ENCODE results near the gene CDC42SE2. TPM values are rescaled to one million over a fixed set of nuclear protein-coding genes. Genes with fewer than 3 reads are reported as not detected.
"Not testable (repeated sequence)": the region's sequence is repeated elsewhere in the genome, so short reads cannot be mapped to it uniquely, and the experiment has no call there.

Gene CDC42SE2
- total and polyA plus RNA-seq, 5 experiments from 2014 or later: 313 to 544 (median 423) TPM

DNA sequence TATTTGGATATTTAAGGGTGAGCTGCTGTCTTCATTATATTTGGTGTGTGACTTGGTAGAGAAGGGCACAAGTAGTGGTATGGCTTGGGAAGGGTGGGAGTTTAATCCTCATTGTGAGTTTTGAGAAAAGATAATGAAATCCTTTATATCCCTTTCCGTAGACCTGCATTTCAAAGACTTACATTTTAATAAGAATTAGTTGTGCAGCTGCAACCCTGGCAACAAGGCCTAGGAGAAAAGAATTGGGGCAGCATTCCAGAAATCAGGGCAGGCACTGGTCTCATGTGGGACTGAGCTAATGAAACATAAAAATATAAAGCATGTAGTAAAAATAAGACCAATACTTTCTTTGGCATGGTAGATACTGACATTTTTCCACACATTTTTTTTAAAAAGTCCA lies 60.5 kb downstream of the CDC42SE2 start:
- Mint-ChIP-seq H3K36me3 (peaks cover 0 to 70% (median 25%) of the 10 kb centered on the region in 3 donors), H3K4me3 (peak overlapping the region in 9 of 10 donors; percentile 3 to 61 (median 42))
- POLR2A ChIA-PET: interaction anchor here (0.5 to 0.8 kb wide), 2 partner anchors 44 to 58 kb away, joined by 3 to 7 read pairs; no protein-coding TSS in a partner anchor

DNA sequence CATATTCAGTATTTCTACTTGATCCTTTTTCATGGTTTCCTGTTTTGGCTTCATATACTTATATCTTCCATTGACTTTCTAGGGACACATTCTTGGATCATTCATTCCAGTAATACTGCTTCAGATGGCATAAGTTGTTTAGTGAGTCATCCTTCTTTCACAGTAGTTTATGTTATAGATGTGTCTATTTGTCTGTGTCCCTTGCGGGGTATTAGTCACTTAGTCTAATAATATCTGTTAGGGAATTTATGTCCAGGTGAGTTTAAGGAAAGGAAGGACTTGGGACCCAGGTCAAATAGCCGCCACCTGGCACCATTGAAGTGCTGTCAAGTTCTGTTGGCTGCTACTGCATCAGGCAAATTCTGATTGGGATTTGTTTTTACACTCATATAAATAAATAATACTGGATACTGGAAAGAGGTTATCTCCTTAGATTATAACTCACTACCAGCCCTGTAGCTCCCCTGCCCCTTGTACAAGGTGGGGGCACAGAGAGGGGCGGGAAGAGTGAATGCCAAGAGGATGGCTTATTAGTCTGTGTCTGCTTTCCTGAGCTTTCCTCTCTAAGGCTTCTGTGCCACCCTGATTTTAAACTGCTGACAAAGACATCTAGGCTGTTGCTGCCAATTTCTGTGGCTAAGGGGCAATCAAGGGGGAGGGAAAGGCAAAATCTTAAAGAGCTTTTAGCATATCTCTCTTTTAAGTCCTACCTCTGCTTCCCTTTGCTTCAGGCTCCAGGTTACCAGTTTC lies 64.9 kb downstream of the CDC42SE2 start:
- Mint-ChIP-seq H3K27me3 (no peaks in the 10 kb centered on the region), H3K4me1 (peaks cover 31 to 85% (median 72%) of the 10 kb centered on the region in 4 donors), H3K27ac (peak overlapping the region; percentile 49 to 89 (median 84)), H3K36me3 (peaks cover 0 to 48% (median 17%) of the 10 kb centered on the region in 3 donors), H3K9me3 (peaks cover 0 to 3% (median 0%) of the 10 kb centered on the region in 9 donors), H3K4me3 (peak overlapping the region in 9 of 10 donors; percentile 8 to 62 (median 47))
- POLR2A ChIA-PET: interaction anchor here (0.6 to 2.1 kb wide), 3 partner anchors 43 to 64 kb away, joined by 3 to 10 read pairs (median 7); no protein-coding TSS in a partner anchor
- ATAC-seq (peak; percentile 44 to 67), DNase-seq (peak in 2 of 10 donors; percentile 28 to 32)

More for the DNA sequence above, 60.5 kb downstream of the CDC42SE2 start:
- no peak for ATAC-seq
- DNase-seq: no peak
- H3K9me3 Mint-ChIP-seq: peaks cover 0 to 4% (median 0%) of the 10 kb centered on the region in 9 donors
- peaks cover 35 to 88% (median 77%) of the 10 kb centered on the region in 4 donors for H3K4me1 Mint-ChIP-seq
- peak overlapping the region; percentile 57 to 90 (median 72) for H3K27ac Mint-ChIP-seq
- no peaks in the 10 kb centered on the region for H3K27me3 Mint-ChIP-seq

DNA sequence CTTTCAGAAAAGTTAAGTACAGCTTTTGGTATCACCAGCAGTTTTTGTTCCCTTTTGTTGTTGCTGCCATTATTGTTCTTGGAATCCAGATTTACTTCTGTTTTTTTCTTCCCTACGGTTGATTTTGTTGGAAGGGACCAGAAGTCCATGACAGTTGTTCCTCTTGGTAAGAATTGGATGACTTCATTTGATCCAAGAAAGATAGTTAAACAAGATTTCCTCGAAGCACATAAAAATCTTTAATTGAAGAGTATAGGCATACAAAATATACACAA lies 65.4 kb downstream of the CDC42SE2 start:
- peak overlapping the region in 9 of 10 donors; percentile 8 to 62 (median 47) for H3K4me3 Mint-ChIP-seq
- no peaks in the 10 kb centered on the region for H3K27me3 Mint-ChIP-seq
- H3K36me3 Mint-ChIP-seq: peaks cover 0 to 48% (median 19%) of the 10 kb centered on the region in 3 donors
- POLR2A ChIA-PET: interaction anchor here (0.6 to 2.1 kb wide), 3 partner anchors 44 to 64 kb away, joined by 3 to 10 read pairs (median 7); no protein-coding TSS in a partner anchor
- DNase-seq (no peak), ATAC-seq (no peak)
- H3K9me3 Mint-ChIP-seq: peaks cover 0 to 3% (median 0%) of the 10 kb centered on the region in 9 donors
- H3K4me1 Mint-ChIP-seq: peaks cover 32 to 85% (median 73%) of the 10 kb centered on the region in 4 donors
- peak overlapping the region; percentile 49 to 89 (median 84) for H3K27ac Mint-ChIP-seq

DNA sequence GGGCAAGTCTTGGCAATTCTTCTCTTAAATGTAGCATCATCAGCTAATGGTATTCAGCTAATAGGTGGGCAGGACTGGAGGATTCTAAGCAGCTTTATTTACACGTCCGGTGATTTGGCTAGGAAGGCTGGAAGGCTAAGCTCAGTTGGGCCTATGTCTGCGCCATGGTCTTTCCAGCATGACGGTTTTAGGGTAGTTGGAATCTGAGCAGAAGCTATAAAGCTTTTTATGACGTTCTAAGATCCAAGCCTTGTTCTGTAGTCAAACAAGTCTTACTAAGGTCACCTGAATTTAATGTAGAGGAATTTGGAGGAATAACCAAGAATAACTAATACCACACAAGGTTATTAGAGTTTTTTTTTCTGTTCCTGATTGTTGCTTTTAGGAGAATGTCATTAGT lies 66.2 kb downstream of the CDC42SE2 start:
- DNase-seq (no peak), ATAC-seq (no peak)
- H3K36me3 Mint-ChIP-seq: peaks cover 0 to 48% (median 22%) of the 10 kb centered on the region in 3 donors
- H3K27me3 Mint-ChIP-seq: no peaks in the 10 kb centered on the region
- H3K4me3 Mint-ChIP-seq: peak overlapping the region in 8 of 10 donors; percentile 23 to 75 (median 55)
- H3K9me3 Mint-ChIP-seq: peaks cover 0 to 8% (median under 1%) of the 10 kb centered on the region in 9 donors
- H3K27ac Mint-ChIP-seq: peak overlapping the region; percentile 70 to 92 (median 84)
- peaks cover 35 to 85% (median 76%) of the 10 kb centered on the region in 4 donors for H3K4me1 Mint-ChIP-seq
- POLR2A ChIA-PET: interaction anchor here (0.5 to 2.1 kb wide), 3 partner anchors 16 to 63 kb away, joined by 4 to 10 read pairs (median 4); no protein-coding TSS in a partner anchor

DNA sequence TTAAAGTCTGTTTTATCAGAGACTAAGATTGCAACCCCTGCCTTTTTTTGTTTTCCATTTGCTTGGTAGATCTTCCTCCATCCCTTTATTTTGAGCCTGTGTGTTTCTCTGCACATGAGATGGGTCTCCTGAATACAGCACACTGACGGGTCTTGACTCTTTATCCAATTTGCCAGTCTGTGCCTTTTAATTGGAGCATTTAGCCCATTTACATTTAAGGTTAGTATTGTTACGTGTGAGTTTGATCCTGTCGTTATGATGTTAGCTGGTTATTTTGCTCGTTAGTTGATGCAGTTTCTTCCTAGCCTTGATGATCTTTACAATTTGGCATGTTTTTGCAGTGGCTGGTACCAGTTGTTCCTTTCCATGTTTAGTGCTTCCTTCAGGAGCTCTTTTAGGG lies 71.9 kb downstream of the CDC42SE2 start:
- POLR2A ChIA-PET, H3K27me3 Mint-ChIP-seq, DNase-seq, ATAC-seq: not testable (repeated sequence)
- peaks cover 21 to 85% (median 69%) of the 10 kb centered on the region in 4 donors for H3K4me1 Mint-ChIP-seq
- peaks cover 16 to 58% (median 57%) of the 10 kb centered on the region in 3 donors for H3K36me3 Mint-ChIP-seq
- peaks cover 0 to 35% (median 15%) of the 10 kb centered on the region in 9 donors for H3K9me3 Mint-ChIP-seq
- H3K4me3 Mint-ChIP-seq: peak overlapping the region in 5 of 10 donors; percentile 40 to 70 (median 65)
- H3K27ac Mint-ChIP-seq: peak overlapping the region; percentile 27 to 94 (median 82)

- Mint-ChIP-seq H3K4me1 (peaks cover 27 to 88% (median 77%) of the 10 kb centered on the region in 4 donors), H3K27ac (peak overlapping the region; percentile 61 to 94 (median 85)), H3K36me3 (peaks cover 24 to 64% (median 63%) of the 10 kb centered on the region in 3 donors), H3K9me3 (peaks cover 0 to 35% (median 15%) of the 10 kb centered on the region in 9 donors), H3K4me3 (peak overlapping the region in 9 of 10 donors; percentile 13 to 73 (median 68))
- peak in 1 of 2 donors; percentile 30 for ATAC-seq
- POLR2A ChIA-PET: interaction anchor here (0.6 to 1.7 kb wide), 2 partner anchors 24 to 195 kb away, joined by 3 to 4 read pairs; no protein-coding TSS in a partner anchor
- DNase-seq: peak in 2 of 10 donors; percentile 36
- H3K27me3 Mint-ChIP-seq: not testable (repeated sequence)
Observed at GRCh38 chr5:131336801-131337200, 72.9 kb downstream of the CDC42SE2 start.

DNA sequence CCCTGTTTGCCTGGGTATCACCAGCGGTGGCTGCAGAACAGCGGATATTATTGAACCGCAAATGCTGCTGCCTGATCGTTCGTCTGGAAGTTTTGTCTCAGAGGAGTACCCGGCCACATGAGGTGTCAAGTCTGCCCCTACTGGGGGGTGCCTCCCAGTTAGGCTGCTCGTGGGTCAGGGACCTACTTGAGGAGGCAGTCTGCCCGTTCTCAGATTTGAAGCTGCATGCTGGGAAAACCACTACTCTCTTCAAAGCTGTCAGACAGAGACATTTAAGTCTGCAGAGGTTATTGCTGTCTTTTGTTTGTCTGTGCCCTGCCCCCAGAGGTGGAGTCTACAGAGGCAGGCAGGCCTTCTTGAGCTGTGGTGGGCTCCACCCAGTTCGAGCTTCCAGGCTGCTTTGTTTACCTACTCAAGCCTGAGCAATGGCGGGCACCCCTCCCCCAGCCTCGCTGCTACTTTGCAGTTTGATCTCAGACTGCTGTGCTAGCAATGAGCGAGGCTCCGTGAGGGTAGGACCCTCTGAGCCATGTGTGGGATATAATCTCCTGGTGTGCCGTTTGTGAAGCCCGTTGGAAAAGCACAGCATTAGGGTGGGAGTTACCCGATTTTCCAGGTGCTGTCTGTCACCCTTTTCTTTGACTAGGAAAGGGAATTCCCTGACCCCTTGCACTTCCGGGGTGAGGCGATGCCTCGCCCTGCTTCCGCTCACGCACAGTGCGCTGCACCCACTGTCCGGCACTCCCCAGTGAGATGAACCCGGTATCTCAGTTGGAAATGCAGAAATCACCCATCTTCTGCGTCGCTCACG lies 73.6 kb downstream of the CDC42SE2 start:
- Mint-ChIP-seq H3K4me3 (peak overlapping the region in 9 of 10 donors; percentile 6 to 73 (median 68)), H3K27ac (peak overlapping the region; percentile 61 to 94 (median 85)), H3K36me3 (peaks cover 24 to 67% (median 63%) of the 10 kb centered on the region in 3 donors), H3K9me3 (peaks cover 0 to 35% (median 15%) of the 10 kb centered on the region in 9 donors), H3K4me1 (peaks cover 27 to 88% (median 79%) of the 10 kb centered on the region in 4 donors)
- H3K27me3 Mint-ChIP-seq, ATAC-seq: not testable (repeated sequence)
- POLR2A ChIA-PET: interaction anchor here (1.7 kb wide), 1 partner anchor 23 kb away, joined by 3 read pairs; no protein-coding TSS in a partner anchor
- DNase-seq: peak in 3 of 10 donors; percentile 21 to 53 (median 47)

DNA sequence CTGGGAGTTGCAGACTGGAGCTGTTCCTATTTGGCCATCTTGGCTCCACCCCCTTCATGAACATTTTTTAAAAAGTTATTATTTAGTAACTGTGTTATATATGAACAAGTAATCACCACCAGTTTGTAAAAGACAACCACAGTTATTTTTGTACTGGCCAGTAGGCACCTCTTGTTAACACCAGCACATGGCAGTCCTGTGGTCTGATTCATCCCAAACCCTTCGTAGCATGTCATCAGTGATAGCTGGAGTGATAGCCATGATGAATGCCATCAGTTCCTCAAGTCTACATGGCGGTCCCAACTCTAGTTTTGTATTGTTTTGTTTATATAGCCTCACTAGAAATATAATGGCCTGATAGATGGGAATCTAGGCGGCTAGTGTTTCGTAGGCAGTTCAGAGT lies 74.2 kb downstream of the CDC42SE2 start:
- H3K4me1 Mint-ChIP-seq: peaks cover 29 to 91% (median 80%) of the 10 kb centered on the region in 4 donors
- peaks cover 0 to 37% (median 16%) of the 10 kb centered on the region in 9 donors for H3K9me3 Mint-ChIP-seq
- H3K27ac Mint-ChIP-seq: peak overlapping the region in 8 of 10 donors; percentile 30 to 94 (median 82)
- POLR2A ChIA-PET: interaction anchor here (1.7 kb wide), 1 partner anchor 23 kb away, joined by 3 read pairs; no protein-coding TSS in a partner anchor
- H3K36me3 Mint-ChIP-seq: peaks cover 26 to 67% (median 64%) of the 10 kb centered on the region in 3 donors
- ATAC-seq: peak in 1 of 2 donors; percentile 23
- peak overlapping the region in 6 of 10 donors; percentile 0 to 70 (median 58) for H3K4me3 Mint-ChIP-seq
- DNase-seq: no peak
- H3K27me3 Mint-ChIP-seq: no peaks in the 10 kb centered on the region

- H3K27me3 Mint-ChIP-seq, POLR2A ChIA-PET, ATAC-seq: not testable (repeated sequence)
- DNase-seq: peak in 3 of 10 donors; percentile 24 to 51 (median 32)
- Mint-ChIP-seq H3K9me3 (peaks cover 0 to 26% (median 15%) of the 10 kb centered on the region in 9 donors), H3K4me1 (peaks cover 46 to 92% (median 83%) of the 10 kb centered on the region in 4 donors), H3K27ac (peak overlapping the region in 9 of 10 donors; percentile 71 to 90 (median 87)), H3K36me3 (peaks cover 14 to 77% (median 75%) of the 10 kb centered on the region in 3 donors), H3K4me3 (peak overlapping the region in 7 of 10 donors; percentile 8 to 73 (median 48))
Observed at GRCh38 chr5:131344288-131344687, 80.4 kb downstream of the CDC42SE2 start.

DNA sequence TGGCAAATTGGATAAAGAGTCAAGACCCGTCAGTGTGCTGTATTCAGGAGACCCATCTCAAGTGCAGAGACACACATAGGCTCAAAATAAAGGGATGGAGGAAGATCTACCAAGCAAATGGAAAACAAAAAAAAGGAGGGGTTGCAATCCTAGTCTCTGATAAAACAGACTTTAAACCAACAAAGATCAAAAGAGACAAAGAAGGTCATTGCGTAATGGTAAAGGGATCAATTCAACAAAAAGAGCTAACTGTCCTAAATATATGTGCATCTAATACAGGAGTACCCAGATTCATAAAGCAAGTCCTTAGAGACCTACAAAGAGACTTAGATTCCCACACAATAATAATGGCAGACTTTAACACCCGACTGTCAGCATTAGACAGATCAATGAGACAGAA lies 82.4 kb downstream of the CDC42SE2 start:
- not testable (repeated sequence) for ATAC-seq, DNase-seq, H3K27me3 Mint-ChIP-seq
- Mint-ChIP-seq H3K27ac (peak overlapping the region; percentile 70 to 90 (median 85)), H3K4me3 (peak overlapping the region in 5 of 10 donors; percentile 7 to 51 (median 22)), H3K4me1 (peaks cover 46 to 81% (median 74%) of the 10 kb centered on the region in 4 donors), H3K36me3 (peaks cover 9 to 71% (median 65%) of the 10 kb centered on the region in 3 donors), H3K9me3 (peaks cover 0 to 21% (median 13%) of the 10 kb centered on the region in 9 donors)
- POLR2A ChIA-PET: interaction anchor here (0.6 kb wide), 1 partner anchor 61 kb away, joined by 3 read pairs; no protein-coding TSS in a partner anchor

GRCh38 chr5:131353991-131354390 lies 90.1 kb downstream of the CDC42SE2 start:
- peak overlapping the region in 7 of 10 donors; percentile 45 to 85 (median 79) for H3K27ac Mint-ChIP-seq
- peaks cover 0 to 31% (median under 1%) of the 10 kb centered on the region in 3 donors for H3K36me3 Mint-ChIP-seq
- H3K9me3 Mint-ChIP-seq: no peaks in the 10 kb centered on the region
- no peaks in the 10 kb centered on the region for H3K27me3 Mint-ChIP-seq
- DNase-seq (no peak), ATAC-seq (no peak)
- peaks cover 29 to 60% (median 56%) of the 10 kb centered on the region in 4 donors for H3K4me1 Mint-ChIP-seq
- POLR2A ChIA-PET: interaction anchor here (0.6 to 1.7 kb wide), 4 partner anchors 64 to 189 kb away, joined by 3 to 6 read pairs (median 3); partner anchors contain the start of genes CDC42SE2 and HINT1
- H3K4me3 Mint-ChIP-seq: no peak overlapping the region

All from naive thymus-derived CD8-positive, alpha-beta T cell (primary cell).